Tibial nerve (tissue), 4 donors: ENCODE data around the gene UBE2Z. TPM values are rescaled to one million over a fixed set of nuclear protein-coding genes. Genes with fewer than 3 reads are reported as not detected.
"Not testable (repeated sequence)": the region's sequence is repeated elsewhere in the genome, so short reads cannot be mapped to it uniquely, and the experiment has no call there.

ENCODE experiments used
- DNase-seq, 2 donors: peaks; one replicate each; pipeline ENCODE4 v3.0.0-alpha.2; 2019; ENCODE audit warnings: low spot score in 2 of 2
- H3K27ac ChIP-seq, 4 donors: fragments of 200-600 bp; sonication (generic) in 3 of 4; one replicate each; pipeline ENCODE4 v1.5.1; 2017 to 2019; ENCODE audit warnings: mild to moderate bottlenecking in 1 of 4
- H3K27me3 ChIP-seq, 2 donors: fragments of 200-600 bp; sonication (generic) in 1 of 2; one replicate each; pipeline versions ENCODE4 v1.5.1 to v1.6.0; 2017 to 2019
- H3K36me3 ChIP-seq, 3 donors: fragments of 200-600 bp; sonication (generic); one replicate each; pipeline ENCODE4 v1.5.1; 2018 to 2019
- H3K4me1 ChIP-seq, 4 donors: fragments of 200-600 bp; sonication (generic) in 3 of 4; one replicate each; pipeline ENCODE4 v1.5.1; 2017 to 2019
- H3K4me3 ChIP-seq, 4 donors: fragments of 200-600 bp; sonication (generic) in 3 of 4; one replicate each; pipeline ENCODE4 v1.5.1; 2017 to 2019; ENCODE audit warnings: mild to moderate bottlenecking in 1 of 4, moderate library complexity in 1 of 4
- H3K9me3 ChIP-seq, 4 donors: fragments of 200-600 bp; sonication (generic) in 3 of 4; one replicate each; pipeline ENCODE4 v1.5.1; 2017 to 2019
- EP300 ChIP-seq, 2 donors: sonication (generic); formaldehyde crosslinking; IDR thresholded peaks; one replicate each; pipeline ENCODE4 v1.6.1; 2017; ENCODE audit warnings: antibody characterized with exemption in 2 of 2, mild to moderate bottlenecking in 1 of 2
- POLR2A ChIP-seq, 2 donors: fragments of 450-650 bp; IDR thresholded peaks; one replicate each; pipeline ENCODE4 v1.6.1; 2017; ENCODE audit warnings: antibody characterized with exemption in 2 of 2, mild to moderate bottlenecking in 2 of 2, moderate library complexity in 2 of 2
- WGBS, 2 donors: methylation state at CpG; one replicate each; pipeline ENCODE4 v1.1.5; 2018; 5-methylcytosine and 5-hydroxymethylcytosine counted together
- total RNA-seq, 4 donors: library from RNA; depleted of rRNA; stranded (reverse); fragments of >200 nt; gene quantifications; one replicate each; pipeline ENCODE4 v1.1.0, GENCODE V29; 2016
- TF ChIP-seq, protein P1 (sequence below), 5 experiments: fragments of 200-600 bp in 3 of 5; fragments of 450-650 bp in 2 of 5; sonication (generic) in 3 of 5; IDR thresholded peaks; one replicate each; pipeline ENCODE4 v1.5.1; 2016 to 2019; ENCODE audit warnings: antibody characterized with exemption in 5 of 5, mild to moderate bottlenecking in 3 of 5, moderate library complexity in 2 of 5

The UBE2Z gene
- total RNA-seq, 4 donors from 2014 or later, result 51.0 to 63.8 (median 56.8) TPM

GRCh38 chr17:48871035-48871550 is 37.1 kb upstream of the UBE2Z start:
- Histone ChIP-seq H3K27ac (peak overlapping the region in 2 of 4 donors; percentile 36 to 68), H3K4me1 (peaks cover 0 to 48% (median 11%) of the 10 kb centered on the region in 4 donors), H3K9me3 (no peaks in the 10 kb centered on the region), H3K4me3 (no peak overlapping the region), H3K36me3 (peaks cover 0 to 4% (median 0%) of the 10 kb centered on the region in 3 donors), H3K27me3 (no peaks in the 10 kb centered on the region)
- 72 to 80% methylated on average over 4 of the region's 4 CpGs for WGBS, 2 donors
- DNase-seq, result no peak
- TF ChIP-seq, protein P1, sequence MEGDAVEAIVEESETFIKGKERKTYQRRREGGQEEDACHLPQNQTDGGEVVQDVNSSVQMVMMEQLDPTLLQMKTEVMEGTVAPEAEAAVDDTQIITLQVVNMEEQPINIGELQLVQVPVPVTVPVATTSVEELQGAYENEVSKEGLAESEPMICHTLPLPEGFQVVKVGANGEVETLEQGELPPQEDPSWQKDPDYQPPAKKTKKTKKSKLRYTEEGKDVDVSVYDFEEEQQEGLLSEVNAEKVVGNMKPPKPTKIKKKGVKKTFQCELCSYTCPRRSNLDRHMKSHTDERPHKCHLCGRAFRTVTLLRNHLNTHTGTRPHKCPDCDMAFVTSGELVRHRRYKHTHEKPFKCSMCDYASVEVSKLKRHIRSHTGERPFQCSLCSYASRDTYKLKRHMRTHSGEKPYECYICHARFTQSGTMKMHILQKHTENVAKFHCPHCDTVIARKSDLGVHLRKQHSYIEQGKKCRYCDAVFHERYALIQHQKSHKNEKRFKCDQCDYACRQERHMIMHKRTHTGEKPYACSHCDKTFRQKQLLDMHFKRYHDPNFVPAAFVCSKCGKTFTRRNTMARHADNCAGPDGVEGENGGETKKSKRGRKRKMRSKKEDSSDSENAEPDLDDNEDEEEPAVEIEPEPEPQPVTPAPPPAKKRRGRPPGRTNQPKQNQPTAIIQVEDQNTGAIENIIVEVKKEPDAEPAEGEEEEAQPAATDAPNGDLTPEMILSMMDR (IDR thresholded peaks at IDR 0.05), result no peak
- TF ChIP-seq EP300 (IDR thresholded peaks at IDR 0.05), result no peak
- no peak for TF ChIP-seq POLR2A (IDR thresholded peaks at IDR 0.05)

- peak; percentile 32 to 45 for DNase-seq
- Histone ChIP-seq H3K27me3 (no peaks in the 10 kb centered on the region), H3K27ac (peak overlapping the region in 3 of 4 donors; percentile 36 to 68 (median 54)), H3K4me3 (no peak overlapping the region), H3K9me3 (no peaks in the 10 kb centered on the region), H3K4me1 (peaks cover 0 to 48% (median 11%) of the 10 kb centered on the region in 4 donors), H3K36me3 (no peaks in the 10 kb centered on the region)
- WGBS, 2 donors, result 34 to 36% methylated on average over 11 of the region's 11 CpGs
- TF ChIP-seq EP300 (IDR thresholded peaks at IDR 0.05), result peak; percentile 18 to 51
- TF ChIP-seq, protein P1 (IDR thresholded peaks at IDR 0.05), result no peak
Measured at GRCh38 chr17:48871551-48872351, 36.5 kb upstream of the UBE2Z start.

DNA sequence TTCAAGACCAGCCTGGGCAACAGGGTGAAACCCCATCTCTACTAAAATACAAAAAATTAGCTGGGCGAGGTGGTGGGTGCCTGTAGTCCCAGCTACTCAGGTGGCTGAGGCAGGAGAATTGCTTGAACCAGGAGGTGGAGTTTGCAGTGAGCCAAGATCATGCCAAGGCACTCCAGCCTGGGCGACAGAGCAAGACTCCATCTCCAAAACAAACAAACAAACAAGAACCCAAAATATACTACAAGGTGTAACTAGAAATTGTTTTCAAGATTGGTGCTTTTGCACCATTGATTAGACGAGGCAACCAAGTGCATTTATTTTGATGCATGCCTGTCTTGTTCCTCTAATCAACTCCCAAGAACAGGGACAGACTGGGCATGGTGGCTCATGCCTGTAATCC is 35.8 kb upstream of the UBE2Z start:
- not testable (repeated sequence) for H3K36me3 ChIP-seq, H3K9me3 ChIP-seq, DNase-seq, H3K4me3 ChIP-seq, H3K27me3 ChIP-seq
- WGBS, 2 donors, result 71 to 92% methylated on average over 3 of the region's 3 CpGs
- peaks cover 0 to 48% (median 11%) of the 10 kb centered on the region in 4 donors for H3K4me1 ChIP-seq
- peak overlapping the region in 3 of 4 donors; percentile 10 to 68 (median 54) for H3K27ac ChIP-seq

- no peak for DNase-seq
- no peaks in the 10 kb centered on the region for H3K9me3 ChIP-seq
- H3K27me3 ChIP-seq, result no peaks in the 10 kb centered on the region
- no peak overlapping the region for H3K4me3 ChIP-seq
- WGBS, 2 donors, result 13 to 35% methylated on average over 1 of the region's 1 CpG
- H3K4me1 ChIP-seq, result peaks cover 0 to 48% (median 11%) of the 10 kb centered on the region in 4 donors
- no peaks in the 10 kb centered on the region for H3K36me3 ChIP-seq
- peak overlapping the region in 2 of 4 donors; percentile 10 to 68 for H3K27ac ChIP-seq
- TF ChIP-seq EP300 (IDR thresholded peaks at IDR 0.05), result peak in 1 of 2 donors; percentile 9
- TF ChIP-seq, protein P1 (IDR thresholded peaks at IDR 0.05), result no peak
- TF ChIP-seq POLR2A (IDR thresholded peaks at IDR 0.05), result no peak
Measured at GRCh38 chr17:48873209-48873608, 35.0 kb upstream of the UBE2Z start.

DNA sequence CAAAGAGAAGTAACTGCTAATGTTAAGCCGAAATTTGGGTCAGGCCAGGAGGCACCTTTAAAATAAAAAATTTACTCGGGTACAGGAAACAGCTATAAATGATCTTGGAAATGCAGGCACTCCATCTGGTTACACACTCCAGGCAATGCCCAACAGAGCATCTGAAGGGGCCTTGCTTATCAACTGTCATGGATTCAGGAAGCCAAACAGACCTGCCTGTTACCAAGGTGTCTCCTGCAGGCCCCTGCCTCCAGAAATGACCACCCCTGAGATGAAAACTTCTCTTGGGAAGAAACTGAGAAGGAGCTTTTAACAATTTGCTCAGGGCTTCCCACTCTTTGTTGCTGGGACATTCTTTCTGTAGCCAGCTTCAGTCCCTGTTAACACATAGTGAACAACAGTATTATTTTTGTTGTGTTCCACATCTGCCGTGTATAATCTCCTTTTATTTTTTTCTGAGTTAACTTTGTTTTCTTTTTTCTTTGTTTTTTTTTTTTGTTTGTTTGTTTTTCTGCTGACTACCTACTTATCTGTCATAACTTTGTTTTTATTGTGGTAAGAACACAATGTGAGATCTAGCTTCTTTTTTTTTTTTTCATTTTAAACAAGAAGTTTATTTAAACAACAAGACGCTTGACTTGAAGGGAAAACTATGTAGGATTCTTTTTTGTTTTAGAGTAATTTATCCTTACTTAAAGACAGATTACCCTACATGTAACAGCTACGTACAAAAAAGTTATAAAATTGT is 34.3 kb upstream of the UBE2Z start:
- H3K4me1 ChIP-seq, result peaks cover 0 to 48% (median 11%) of the 10 kb centered on the region in 4 donors
- H3K36me3 ChIP-seq, result no peaks in the 10 kb centered on the region
- 44 to 45% methylated on average over 5 of the region's 5 CpGs for WGBS, 2 donors
- DNase-seq, result no peak
- H3K4me3 ChIP-seq, result no peak overlapping the region
- no peaks in the 10 kb centered on the region for H3K9me3 ChIP-seq
- no peak for TF ChIP-seq POLR2A (IDR thresholded peaks at IDR 0.05)
- no peak for TF ChIP-seq EP300 (IDR thresholded peaks at IDR 0.05)
- TF ChIP-seq, protein P1 (IDR thresholded peaks at IDR 0.05), result no peak
- H3K27me3 ChIP-seq, result no peaks in the 10 kb centered on the region
- H3K27ac ChIP-seq, result peak overlapping the region in 2 of 4 donors; percentile 10 to 68
